Heart left ventricle (tissue), 13 donors: ENCODE data around the gene GALNT9.

ENCODE experiments used
- CTCF ChIP-seq, 12 donors: fragments of 200-600 bp; sonication (generic) in 4 of 12; IDR thresholded peaks; one replicate each; pipeline versions ENCODE4 v1.5.0 to v1.8.0; 2018 to 2022; ENCODE audit warnings: antibody characterized with exemption in 12 of 12, mild to moderate bottlenecking in 5 of 12
- POLR2A ChIP-seq, 2 donors: fragments of 450-650 bp; IDR thresholded peaks; one replicate each; pipeline ENCODE4 v1.6.1; 2017; ENCODE audit warnings: antibody characterized with exemption in 2 of 2, mild to moderate bottlenecking in 2 of 2, moderate library complexity in 2 of 2
- donor health status: ischemic (EF 13 %, LVEDD 7.1; RV severe dilation, severe dysfunction).
- donor health status: DM: no; HTN: yes; CAD: no.
- donor health status: DM: no; HTN: no; CAD: no.
- donor health status: ischemic (EF 25% LVEDD 6.9; RV normal size, moderate dysfunction).
- donor health status: ischemic (EF 25% LVEDD 5.7; RV mildly dilated, moderate dysfunction).
- donor health status: ischemic (EF 35%, LVEDD 5.7; RV mildly dilated, moderate dysfunction).
- donor health status: nonischemic (EF 11% LVEDD 7.7; RV severe dilation, severe dysfunction).
- donor health status: DM: yes; HTN: yes; CAD: no.
- donor health status: PGD.
- donor health status: ischemic (EF 29% LVEDD 5.4; RV normal size, mild dysfunction).
- donor health status: nonischemic (EF 23%, LVEDD 6.1; RV moderate dilation, normal function).

DNA sequence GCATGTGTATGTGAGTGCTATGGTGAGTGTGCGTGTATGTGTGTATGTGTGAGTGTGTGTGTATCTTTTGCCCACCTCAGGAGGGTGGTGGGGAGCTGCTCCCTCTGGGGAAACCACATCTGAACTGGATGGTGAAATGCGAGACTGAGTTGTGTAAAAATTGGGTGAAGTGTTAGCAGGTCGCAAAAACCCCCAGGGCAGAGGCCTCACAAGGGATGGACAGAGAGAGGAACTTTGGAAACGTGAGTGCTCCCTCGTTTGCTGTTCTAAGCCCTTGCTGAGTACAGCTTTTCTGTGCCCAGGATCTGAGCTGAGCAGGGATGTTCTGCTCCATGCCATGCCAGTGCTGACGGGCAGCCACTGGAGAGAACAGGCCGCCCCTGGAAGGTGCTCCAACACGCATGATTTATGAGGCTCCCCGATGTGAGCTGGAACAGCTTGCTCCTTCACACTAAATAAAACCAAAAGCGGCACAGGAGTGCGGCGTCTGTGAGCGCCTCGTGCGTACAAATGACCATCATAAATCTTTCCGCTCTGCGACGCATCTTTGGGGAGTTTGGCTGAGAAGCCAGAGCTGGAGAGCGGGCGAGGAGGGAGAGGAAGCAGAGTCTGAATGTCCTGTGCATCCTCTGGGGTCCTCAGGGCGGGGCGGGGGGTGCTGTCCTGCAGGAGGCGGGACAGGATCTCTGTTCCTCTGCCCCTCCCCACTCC is 14.1 kb upstream of the GALNT9 start:
- TF ChIP-seq CTCF (IDR thresholded peaks at IDR 0.05): no peak
- TF ChIP-seq POLR2A (IDR thresholded peaks at IDR 0.05): no peak
